HAP-1 (cell line): ENCODE results near the gene KRTAP4-11.
"Not testable (repeated sequence)": the region's sequence is repeated elsewhere in the genome, so short reads cannot be mapped to it uniquely, and the experiment has no call there.

Experiments used
- DNase-seq, 2 experiments: peaks; one replicate each; pipeline ENCODE4 v3.0.0-alpha.2; 2016 to 2020; ENCODE audit warnings: low spot score in 2 of 2
- H3K27me3 ChIP-seq: fragments of 250-450 bp; sonication (Bioruptor Pico); 2 replicates; pipeline ENCODE4 v1.5.1; 2020; ENCODE audit warnings: low read depth, mild to moderate bottlenecking, moderate library complexity
- H3K36me3 ChIP-seq: fragments of 250-450 bp; sonication (Bioruptor Pico); replicated peaks from 2 replicates; pipeline ENCODE4 v1.5.1; 2020; ENCODE audit warnings: mild to moderate bottlenecking
- H3K4me1 ChIP-seq: fragments of 250-450 bp; sonication (Bioruptor Pico); 2 replicates; pipeline ENCODE4 v1.5.1; 2020; ENCODE audit warnings: mild to moderate bottlenecking
- H3K4me3 ChIP-seq: fragments of 250-450 bp; sonication (Bioruptor Pico); 2 replicates; pipeline ENCODE4 v1.5.1; 2020; ENCODE audit warnings: mild to moderate bottlenecking, moderate library complexity
- H3K9me3 ChIP-seq: fragments of 250-450 bp; sonication (Bioruptor Pico); 2 replicates; pipeline ENCODE4 v1.5.1; 2020; ENCODE audit warnings: mild to moderate bottlenecking, moderate library complexity
- in situ Hi-C: fragments of 300-500 bp; cut with MboI; formaldehyde crosslinking; loops from 3 replicates; pipeline ENCODE4 v1.14.3; 2020; ENCODE audit warnings: low sequenced_read_pairs, inconsistent platforms, mixed read lengths

Gene KRTAP4-11

GRCh38 chr17:41111151-41111885, 6.9 kb downstream of the KRTAP4-11 start:
- Histone ChIP-seq H3K4me1 (no peaks in the 10 kb centered on the region), H3K4me3 (no peak overlapping the region), H3K27me3 (no peaks in the 10 kb centered on the region), H3K36me3 (no peaks in the 10 kb centered on the region), H3K9me3 (no peaks in the 10 kb centered on the region; the same call in 1 of the 2 replicates)
- DNase-seq: no peak
- in situ Hi-C loops: no loop called here

GRCh38 chr17:41108728-41109386, 9.3 kb downstream of the KRTAP4-11 start:
- H3K36me3 ChIP-seq, DNase-seq, in situ Hi-C loops, H3K4me3 ChIP-seq, H3K27me3 ChIP-seq, H3K9me3 ChIP-seq, H3K4me1 ChIP-seq: not testable (repeated sequence)

DNA sequence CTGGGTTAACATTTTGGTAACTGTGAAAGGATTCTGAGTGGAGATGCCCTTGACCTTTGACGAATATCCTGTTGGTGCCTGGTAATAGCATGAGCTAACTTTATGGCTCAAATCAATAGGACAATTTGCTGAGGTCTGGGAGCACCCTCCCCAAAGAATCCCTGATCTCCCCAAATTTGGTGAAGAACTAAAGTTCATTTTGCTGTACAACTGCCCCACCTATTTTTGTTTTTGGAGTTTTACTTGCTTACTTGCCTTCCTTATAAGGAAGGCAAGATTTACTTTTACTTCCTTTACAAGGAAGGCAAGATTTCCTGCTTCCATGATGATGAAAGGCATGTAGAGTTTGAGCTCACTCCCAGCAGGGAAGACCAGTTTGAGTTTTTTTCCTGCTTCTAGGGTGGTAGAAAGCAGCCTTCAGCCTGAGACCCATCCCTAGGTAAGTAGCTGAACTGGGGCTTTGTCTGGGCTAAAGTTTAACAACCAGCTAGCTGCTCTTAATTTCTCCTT, 10.2 kb downstream of the KRTAP4-11 start:
- in situ Hi-C loops: no loop called here
- Histone ChIP-seq H3K27me3 (no peaks in the 10 kb centered on the region), H3K4me1 (no peaks in the 10 kb centered on the region), H3K36me3 (no peaks in the 10 kb centered on the region), H3K4me3 (no peak overlapping the region), H3K9me3 (no peaks in the 10 kb centered on the region; the same call in 1 of the 2 replicates)
- DNase-seq: no peak

DNA sequence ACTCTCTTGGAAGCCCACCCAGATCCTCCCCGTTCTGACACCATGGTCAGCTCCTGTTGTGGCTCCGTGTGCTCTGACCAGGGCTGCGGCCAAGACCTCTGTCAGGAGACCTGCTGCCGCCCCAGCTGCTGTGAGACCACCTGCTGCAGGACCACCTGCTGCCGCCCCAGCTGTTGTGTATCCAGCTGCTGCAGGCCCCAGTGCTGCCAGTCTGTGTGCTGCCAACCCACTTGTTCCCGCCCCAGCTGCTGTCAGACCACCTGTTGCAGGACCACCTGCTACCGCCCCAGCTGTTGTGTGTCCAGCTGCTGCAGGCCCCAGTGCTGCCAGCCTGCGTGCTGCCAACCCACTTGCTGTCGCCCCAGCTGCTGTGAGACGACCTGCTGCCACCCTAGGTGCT, 12.8 kb downstream of the KRTAP4-11 start, which contains the start of gene KRTAP4-9:
TSS of gene KRTAP4-9 (plus strand) at position 43 of the 400 bp plus-strand sequence. CDS start at position 43, 0 bp downstream.
- H3K36me3 ChIP-seq, H3K4me3 ChIP-seq, H3K9me3 ChIP-seq, H3K27me3 ChIP-seq, H3K4me1 ChIP-seq, in situ Hi-C loops, DNase-seq: not testable (repeated sequence)

DNA sequence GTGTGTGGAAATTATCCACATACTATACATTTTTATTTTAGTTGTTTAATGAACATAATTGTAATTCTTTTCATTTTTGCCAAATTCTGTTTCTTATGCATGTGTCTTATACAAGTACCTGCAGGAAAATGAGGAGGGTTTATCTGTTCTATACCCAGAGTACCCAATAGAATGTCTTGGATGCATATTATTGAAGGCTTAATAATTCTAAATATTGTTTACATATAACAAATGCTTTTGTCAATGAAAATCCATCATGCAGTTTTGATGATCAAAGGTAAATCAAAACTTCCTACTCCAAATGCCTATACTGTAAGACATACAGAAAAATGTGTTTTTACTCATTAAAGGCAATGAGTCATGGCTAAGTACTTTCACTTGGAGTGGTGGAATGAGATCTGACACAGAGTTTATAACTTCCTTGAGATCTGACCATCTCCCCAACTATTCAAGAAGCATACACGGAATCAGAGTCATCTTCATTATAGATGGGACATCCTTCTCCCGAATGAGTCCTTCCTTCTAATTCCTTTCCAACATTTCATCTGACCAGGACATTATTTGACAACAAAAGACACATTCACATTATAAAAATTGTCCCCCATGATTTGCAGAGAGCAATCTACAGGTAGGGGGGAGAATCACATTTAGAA, 13.7 kb downstream of the KRTAP4-11 start:
- in situ Hi-C loops, DNase-seq: not testable (repeated sequence)

GRCh38 chr17:41103896-41104295, 14.3 kb downstream of the KRTAP4-11 start:
- Histone ChIP-seq H3K4me3 (no peak overlapping the region), H3K36me3 (no peaks in the 10 kb centered on the region), H3K4me1 (no peaks in the 10 kb centered on the region), H3K9me3 (no peaks in the 10 kb centered on the region), H3K27me3 (no peaks in the 10 kb centered on the region)
- in situ Hi-C loops: no loop called here
- no peak for DNase-seq

More for the DNA sequence above, 13.7 kb downstream of the KRTAP4-11 start:
- H3K4me1 ChIP-seq, H3K9me3 ChIP-seq, H3K4me3 ChIP-seq, H3K27me3 ChIP-seq, H3K36me3 ChIP-seq: not testable (repeated sequence)

- DNase-seq: no peak
- Histone ChIP-seq H3K36me3 (no peaks in the 10 kb centered on the region), H3K4me1 (no peaks in the 10 kb centered on the region), H3K4me3 (no peak within 1 kb of the TSS), H3K27me3 (no peaks in the 10 kb centered on the region), H3K9me3 (no peaks in the 10 kb centered on the region)
- in situ Hi-C loops: no loop called here
Measured at GRCh38 chr17:41101586-41102259, 16.4 kb downstream of the KRTAP4-11 start, which contains the start of gene KRTAP4-16. KRTAP4-16 (minus strand) TSS chr17:41102209; CDS start chr17:41102209, 0 bp downstream.

DNA sequence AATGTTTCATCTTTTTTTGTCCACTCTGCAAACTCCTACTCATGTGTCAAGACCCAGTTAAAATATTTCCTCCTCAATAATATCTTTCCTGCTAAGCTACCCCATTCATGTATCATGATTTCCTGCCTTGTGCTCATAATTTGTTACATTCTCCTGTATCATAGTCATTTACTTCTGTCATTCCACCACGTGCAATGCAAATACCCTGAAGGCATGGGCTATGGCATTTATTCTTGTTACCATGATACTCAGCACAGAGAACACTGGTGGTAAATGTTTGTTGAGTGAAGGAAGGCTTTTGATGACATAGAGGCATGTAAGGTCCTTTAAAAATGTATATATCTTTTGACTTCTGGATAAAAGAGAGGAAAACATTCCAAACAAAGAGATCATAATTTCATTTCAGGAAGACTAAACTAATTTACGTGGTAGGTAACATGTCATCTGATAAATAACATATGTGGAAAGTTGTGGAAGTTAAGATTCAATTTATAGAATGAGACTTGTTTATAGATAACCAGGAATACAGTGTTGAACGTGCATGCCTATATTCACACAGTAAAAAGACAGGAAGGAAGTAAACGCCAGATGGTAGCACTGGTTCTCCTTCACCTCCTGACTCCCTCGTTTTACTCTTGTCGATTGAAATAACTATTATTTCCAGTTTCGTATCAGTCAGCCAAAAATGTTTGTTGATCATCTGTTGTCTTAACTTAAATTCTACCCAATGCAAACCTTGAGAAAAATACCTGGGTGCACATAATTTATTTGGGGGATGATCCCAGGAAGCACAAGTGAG, 18.3 kb downstream of the KRTAP4-11 start:
- H3K9me3 ChIP-seq, in situ Hi-C loops, H3K4me3 ChIP-seq, H3K36me3 ChIP-seq, H3K27me3 ChIP-seq, DNase-seq, H3K4me1 ChIP-seq: not testable (repeated sequence)

DNA sequence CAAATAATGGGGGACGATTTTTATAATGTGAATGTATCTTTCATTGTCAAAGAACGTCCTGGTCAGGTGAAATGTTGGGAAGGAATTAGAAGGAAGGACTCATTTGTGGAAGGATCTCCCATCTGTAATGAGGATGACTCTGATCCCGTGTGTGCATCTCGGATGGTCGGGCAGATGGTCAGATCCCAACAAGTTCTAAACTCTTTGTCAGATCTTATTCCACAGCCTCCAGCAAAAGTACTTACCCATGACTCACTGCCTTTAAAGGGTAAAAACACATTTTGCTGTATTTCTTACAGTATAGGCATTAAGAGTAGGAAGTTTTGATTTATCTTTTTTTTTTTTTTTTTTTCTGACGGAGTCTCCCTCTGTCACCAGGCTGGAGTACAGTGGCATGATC, 19.7 kb downstream of the KRTAP4-11 start:
- H3K9me3 ChIP-seq: no peaks in the 10 kb centered on the region
- no peaks in the 10 kb centered on the region for H3K4me1 ChIP-seq
- in situ Hi-C loops: no loop called here
- no peak for DNase-seq
- no peaks in the 10 kb centered on the region for H3K27me3 ChIP-seq
- H3K36me3 ChIP-seq: no peaks in the 10 kb centered on the region
- no peak overlapping the region for H3K4me3 ChIP-seq

DNA sequence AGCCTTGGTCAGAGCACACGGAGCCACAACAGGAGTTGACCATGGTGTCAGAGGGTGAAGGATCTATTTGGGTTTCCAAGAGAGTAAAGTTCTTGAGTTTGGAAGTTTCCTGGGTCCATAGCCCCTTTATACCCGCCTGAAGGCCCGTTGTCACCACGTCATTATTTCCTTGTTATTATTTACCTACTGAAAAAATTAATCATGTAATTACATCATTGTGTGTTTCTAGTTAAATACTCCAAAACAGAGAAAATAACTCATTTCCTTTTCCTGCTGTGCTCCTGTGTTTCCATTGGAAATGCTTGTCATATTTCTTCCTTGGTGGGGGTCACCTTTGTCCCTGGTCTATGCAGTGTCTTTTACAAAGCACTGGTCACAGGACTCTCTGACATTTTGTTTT, 20.1 kb downstream of the KRTAP4-11 start, which contains the start of gene KRTAP4-8:
TSS of gene KRTAP4-8 (minus strand) at position 101 of the 400 bp plus-strand sequence. CDS start at position 43, 58 bp downstream.
- no peaks in the 10 kb centered on the region for H3K9me3 ChIP-seq
- H3K36me3 ChIP-seq: no peaks in the 10 kb centered on the region
- no peaks in the 10 kb centered on the region for H3K27me3 ChIP-seq
- in situ Hi-C loops: no loop called here
- DNase-seq: no peak
- H3K4me1 ChIP-seq: no peaks in the 10 kb centered on the region
- H3K4me3 ChIP-seq: no peak within 1 kb of the TSS

DNA sequence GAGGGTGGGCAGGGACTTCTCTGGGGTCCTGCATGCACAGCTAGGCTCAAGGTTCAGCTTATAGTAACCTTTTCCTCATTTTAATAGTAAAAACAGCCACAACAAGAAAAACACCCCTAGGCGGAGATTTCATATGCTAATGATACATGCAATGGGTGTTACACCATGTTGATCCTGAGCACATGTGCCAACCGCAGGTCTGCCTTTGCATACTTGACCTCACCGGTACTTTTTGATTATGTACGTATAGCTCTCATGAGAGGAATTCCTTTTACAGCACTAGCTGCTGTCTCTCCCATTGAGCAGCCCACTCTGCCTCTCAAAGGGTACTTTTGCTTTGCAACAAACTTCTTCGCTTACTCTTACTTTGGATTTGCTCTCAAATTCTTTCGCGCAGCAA, 22.1 kb downstream of the KRTAP4-11 start:
- Histone ChIP-seq H3K4me1 (no peaks in the 10 kb centered on the region), H3K9me3 (no peaks in the 10 kb centered on the region), H3K27me3 (no peaks in the 10 kb centered on the region), H3K36me3 (no peaks in the 10 kb centered on the region), H3K4me3 (no peak overlapping the region)
- DNase-seq: no peak
- in situ Hi-C loops: no loop called here

DNA sequence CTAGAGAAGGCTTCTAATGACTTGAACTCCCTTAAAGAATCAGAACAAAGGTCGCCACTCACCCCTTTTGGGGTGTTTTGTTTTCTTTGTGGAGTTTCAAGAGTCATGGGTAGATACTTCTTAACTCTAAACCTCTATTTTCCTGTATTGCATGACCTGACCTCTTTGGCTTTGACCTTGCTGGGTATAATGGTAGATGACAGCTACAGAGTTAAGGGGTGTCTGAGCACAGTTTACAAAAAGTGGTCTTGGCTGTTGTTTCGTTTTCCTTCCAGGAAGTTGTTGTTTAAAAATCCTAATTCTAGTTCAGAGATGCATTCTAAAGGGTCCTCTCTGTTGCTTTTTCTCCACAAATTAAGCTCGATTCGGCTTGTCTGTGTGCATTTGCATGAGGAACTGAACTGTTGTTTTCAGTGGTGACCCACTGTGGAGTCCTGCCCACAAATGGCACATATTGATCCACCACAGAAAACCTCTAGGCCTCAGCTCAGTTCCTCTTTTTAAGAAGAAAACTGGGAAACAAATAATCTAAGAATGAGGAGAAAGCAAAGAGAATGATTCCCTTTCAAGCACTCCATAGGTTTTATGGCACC, 29.3 kb downstream of the KRTAP4-11 start:
- H3K27me3 ChIP-seq, H3K4me1 ChIP-seq, in situ Hi-C loops, H3K9me3 ChIP-seq, H3K36me3 ChIP-seq, H3K4me3 ChIP-seq, DNase-seq: not testable (repeated sequence)
